NB4 (cell line): ENCODE results near the gene MRGPRX4.

Source experiments
- DNase-seq: peaks from one replicate; pipeline ENCODE4 v3.0.0; 2010; ENCODE audit warnings: low read depth
- H3K4me3 ChIP-seq: one replicate; pipeline ENCODE4 v1.5.1; 2011; ENCODE audit warnings: mild to moderate bottlenecking, low read depth, low read length, moderate library complexity
- CTCF ChIP-seq: IDR thresholded peaks from one replicate; pipeline ENCODE4 v1.5.1; 2012; ENCODE audit warnings: low read depth, low read length
- MYC ChIP-seq: IDR thresholded peaks from 2 replicates; pipeline ENCODE4 v1.6.1; 2011; ENCODE audit warnings: low read depth, low read length
- POLR2A ChIP-seq: IDR thresholded peaks from 2 replicates; pipeline ENCODE4 v1.6.1; 2011; ENCODE audit warnings: mild to moderate bottlenecking; ENCODE audit not compliant: insufficient read length; ENCODE audit errors: extremely low read depth
- TF ChIP-seq, protein P1 (sequence below): IDR thresholded peaks from 2 replicates; pipeline ENCODE4 v1.6.1; 2011; ENCODE audit warnings: low read depth, low read length

MRGPRX4 gene

DNA sequence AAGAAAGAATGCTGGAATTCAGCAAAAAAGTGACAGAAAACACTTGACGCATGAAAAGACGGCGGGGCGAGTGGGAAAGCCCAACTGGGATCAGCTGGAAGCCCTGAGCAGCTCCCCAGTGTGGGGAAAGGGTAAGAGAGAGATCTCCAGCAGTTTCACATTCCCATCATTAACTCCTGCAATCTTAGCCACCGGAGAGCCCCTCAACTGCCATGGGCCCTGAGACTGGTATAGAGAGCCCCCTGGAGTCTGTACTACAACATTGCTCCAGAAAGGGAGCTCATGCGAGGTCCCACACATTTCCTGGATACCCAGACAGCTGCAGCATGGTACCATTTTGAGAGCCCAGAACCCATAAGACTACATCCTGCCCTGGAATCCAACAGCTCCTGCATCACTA is 31.1 kb downstream of the MRGPRX4 start:
- peak; percentile 18 for DNase-seq
- TF ChIP-seq CTCF, result peak; percentile 44
- TF ChIP-seq, protein P1, sequence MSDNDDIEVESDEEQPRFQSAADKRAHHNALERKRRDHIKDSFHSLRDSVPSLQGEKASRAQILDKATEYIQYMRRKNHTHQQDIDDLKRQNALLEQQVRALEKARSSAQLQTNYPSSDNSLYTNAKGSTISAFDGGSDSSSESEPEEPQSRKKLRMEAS, result no peak
- H3K4me3 ChIP-seq, result no peak overlapping the region

GRCh38 chr11:18204220-18204619 is 31.6 kb downstream of the MRGPRX4 start:
- no peak for DNase-seq
- no peak overlapping the region for H3K4me3 ChIP-seq
- TF ChIP-seq CTCF, result no peak

DNA sequence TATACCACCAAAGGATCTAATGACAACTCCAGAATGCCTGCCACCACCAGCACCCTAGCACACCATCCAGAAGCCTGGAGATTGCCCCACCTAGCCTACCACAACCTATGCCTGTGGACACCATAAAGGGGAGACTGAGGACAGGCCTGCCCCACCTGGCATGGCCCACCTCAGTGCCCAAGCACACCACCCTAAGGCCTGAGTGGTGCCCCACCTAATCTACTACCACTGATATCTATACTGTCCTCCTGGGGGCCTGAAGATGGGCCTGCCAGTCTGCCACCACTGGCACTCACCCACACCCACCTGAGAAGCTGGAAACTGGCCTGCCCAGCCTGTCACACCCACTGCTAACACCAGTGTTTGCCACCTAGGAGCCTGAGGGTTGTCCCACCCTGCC is 32.1 kb downstream of the MRGPRX4 start:
- no peak overlapping the region for H3K4me3 ChIP-seq
- TF ChIP-seq MYC (no peak), CTCF (no peak), POLR2A (no peak)
- TF ChIP-seq, protein P1, result no peak

GRCh38 chr11:18209058-18209457 is 36.4 kb downstream of the MRGPRX4 start:
- TF ChIP-seq POLR2A, result no peak
- H3K4me3 ChIP-seq, result no peak overlapping the region
- no peak for DNase-seq

More for the DNA sequence above, 32.1 kb downstream of the MRGPRX4 start:
- no peak for DNase-seq

GRCh38 chr11:18221274-18221876 is 48.7 kb downstream of the MRGPRX4 start:
- no peak for DNase-seq

DNA sequence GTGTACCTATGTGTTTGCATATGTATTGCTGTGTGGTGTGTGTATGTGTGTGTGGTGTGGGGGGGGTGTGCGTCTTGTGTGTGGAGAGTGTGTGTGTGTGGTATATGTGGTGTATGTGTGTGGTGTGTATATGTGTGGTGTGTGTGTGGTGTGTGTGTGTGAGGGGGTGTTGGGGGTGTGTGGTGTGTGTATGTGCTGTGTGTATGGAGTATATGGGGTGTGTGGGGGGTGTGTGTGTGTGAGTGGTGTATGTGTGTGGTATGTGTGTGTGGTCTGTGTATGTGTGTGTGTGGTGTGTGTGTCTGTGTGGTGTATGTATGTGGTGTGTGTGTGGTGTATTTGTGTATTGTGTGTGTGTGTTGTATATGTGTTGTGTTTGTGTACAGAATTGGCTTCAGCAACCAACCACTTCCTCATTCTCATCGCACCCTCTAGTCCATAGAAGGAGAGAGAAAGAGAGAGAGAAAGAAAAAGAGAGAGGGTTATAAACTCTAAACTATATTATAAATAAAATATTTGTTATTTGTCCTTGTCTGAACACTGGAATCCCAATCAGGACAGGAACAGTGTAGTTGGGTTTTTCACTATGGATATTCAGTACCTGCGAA is 50.3 kb downstream of the MRGPRX4 start:
- DNase-seq, result no peak
- no peak overlapping the region for H3K4me3 ChIP-seq
- TF ChIP-seq POLR2A, result no peak
- TF ChIP-seq, protein P1, result no peak
- TF ChIP-seq MYC, result no peak
- no peak for TF ChIP-seq CTCF

More at GRCh38 chr11:18221274-18221876, 48.7 kb downstream of the MRGPRX4 start:
- no peak overlapping the region for H3K4me3 ChIP-seq
- TF ChIP-seq CTCF, result no peak
- no peak for TF ChIP-seq POLR2A
- TF ChIP-seq, protein P1, result no peak
- TF ChIP-seq MYC, result no peak
